ENCODE results near the gene CDIPT. TPM values are rescaled to one million over a fixed set of nuclear protein-coding genes. Genes with fewer than 3 reads are reported as not detected.

The CDIPT gene
- polyA plus RNA-seq, 1 donor from 2014 or later = 73.8 TPM

GRCh38 chr16:29816694-29817441 is 46.2 kb downstream of the CDIPT start:
- H3K27ac Mint-ChIP-seq = peak overlapping the region; percentile 89 to 99 (median 95)
- H3K4me1 Mint-ChIP-seq = peaks cover 35 to 42% (median 40%) of the 10 kb centered on the region in 3 donors
- peaks cover 2% of the 10 kb centered on the region for H3K27me3 Mint-ChIP-seq
- H3K9me3 Mint-ChIP-seq = no peaks in the 10 kb centered on the region
- peaks cover 5% of the 10 kb centered on the region for H3K36me3 Mint-ChIP-seq
- H3K4me3 Mint-ChIP-seq = peak overlapping the region; percentile 89 to 99 (median 98)

- H3K36me3 Mint-ChIP-seq = peaks cover 5% of the 10 kb centered on the region
- peaks cover 36 to 48% (median 37%) of the 10 kb centered on the region in 3 donors for H3K4me1 Mint-ChIP-seq
- H3K27ac Mint-ChIP-seq = peak within 1 kb of the TSS; percentile 89 to 99 (median 95)
- peaks cover 2% of the 10 kb centered on the region for H3K27me3 Mint-ChIP-seq
- no peaks in the 10 kb centered on the region for H3K9me3 Mint-ChIP-seq
- peak within 1 kb of the TSS; percentile 89 to 99 (median 98) for H3K4me3 Mint-ChIP-seq
Measured at GRCh38 chr16:29815793-29816693, 47.0 kb downstream of the CDIPT start, which contains the start of gene PAGR1. Gene PAGR1, plus strand, starts transcription at chr16:29816152. Its CDS starts 374 bp downstream, at chr16:29816526.

GRCh38 chr16:29815032-29815721 is 47.8 kb downstream of the CDIPT start:
- Mint-ChIP-seq H3K27ac (peak overlapping the region; percentile 85 to 99 (median 95)), H3K27me3 (peaks cover 3% of the 10 kb centered on the region), H3K36me3 (peaks cover 5% of the 10 kb centered on the region), H3K4me1 (peaks cover 31 to 52% (median 41%) of the 10 kb centered on the region in 3 donors), H3K4me3 (peak overlapping the region; percentile 89 to 99 (median 98)), H3K9me3 (no peaks in the 10 kb centered on the region)

- Mint-ChIP-seq H3K36me3 (peaks cover 5% of the 10 kb centered on the region), H3K4me1 (peaks cover 25 to 49% (median 39%) of the 10 kb centered on the region in 3 donors), H3K27ac (peak overlapping the region in 1 of 3 donors; percentile 85), H3K27me3 (peaks cover 3% of the 10 kb centered on the region), H3K4me3 (peak overlapping the region; percentile 86 to 99 (median 94)), H3K9me3 (no peaks in the 10 kb centered on the region)
Measured at GRCh38 chr16:29814592-29814991, 48.4 kb downstream of the CDIPT start.

GRCh38 chr16:29813644-29814562 is 49.1 kb downstream of the CDIPT start:
- H3K27ac Mint-ChIP-seq = peak overlapping the region in 1 of 3 donors; percentile 85
- H3K4me3 Mint-ChIP-seq = peak overlapping the region in 3 of 4 donors; percentile 67 to 80 (median 75)
- no peaks in the 10 kb centered on the region for H3K9me3 Mint-ChIP-seq
- peaks cover 3% of the 10 kb centered on the region for H3K27me3 Mint-ChIP-seq
- H3K4me1 Mint-ChIP-seq = peaks cover 19 to 45% (median 34%) of the 10 kb centered on the region in 3 donors
- peaks cover 5% of the 10 kb centered on the region for H3K36me3 Mint-ChIP-seq

- H3K36me3 Mint-ChIP-seq = peaks cover 3% of the 10 kb centered on the region
- H3K4me3 Mint-ChIP-seq = peak overlapping the region; percentile 54 to 81 (median 68)
- H3K9me3 Mint-ChIP-seq = no peaks in the 10 kb centered on the region
- H3K4me1 Mint-ChIP-seq = peaks cover 20 to 40% (median 32%) of the 10 kb centered on the region in 3 donors
- H3K27me3 Mint-ChIP-seq = peaks cover 3% of the 10 kb centered on the region
- peak overlapping the region; percentile 23 to 85 (median 74) for H3K27ac Mint-ChIP-seq
Measured at GRCh38 chr16:29812754-29813643, 50.0 kb downstream of the CDIPT start.

GRCh38 chr16:29811896-29812665 is 50.9 kb downstream of the CDIPT start, which contains the start of gene PRRT2:
Gene PRRT2, plus strand, starts transcription at chr16:29812193. Its CDS starts 862 bp downstream, at chr16:29813055.
- Mint-ChIP-seq H3K9me3 (no peaks in the 10 kb centered on the region), H3K4me1 (peaks cover 17 to 41% (median 31%) of the 10 kb centered on the region in 3 donors), H3K27me3 (peaks cover 3% of the 10 kb centered on the region), H3K4me3 (peak within 1 kb of the TSS; percentile 78 to 94 (median 84)), H3K36me3 (peaks cover 4% of the 10 kb centered on the region), H3K27ac (peak within 1 kb of the TSS; percentile 71 to 93 (median 92))

GRCh38 chr16:29811170-29811895 is 51.7 kb downstream of the CDIPT start:
- Mint-ChIP-seq H3K27me3 (peaks cover 3% of the 10 kb centered on the region), H3K27ac (peak overlapping the region; percentile 71 to 93 (median 92)), H3K36me3 (peaks cover 4% of the 10 kb centered on the region), H3K4me1 (peaks cover 14 to 37% (median 30%) of the 10 kb centered on the region in 3 donors), H3K9me3 (no peaks in the 10 kb centered on the region), H3K4me3 (peak overlapping the region; percentile 78 to 94 (median 84))

GRCh38 chr16:29810699-29811169 is 52.3 kb downstream of the CDIPT start:
- Mint-ChIP-seq H3K9me3 (no peaks in the 10 kb centered on the region), H3K36me3 (peaks cover 4% of the 10 kb centered on the region), H3K27me3 (peaks cover 2% of the 10 kb centered on the region), H3K27ac (peak overlapping the region in 2 of 3 donors; percentile 92 to 93), H3K4me1 (peaks cover 11 to 35% (median 27%) of the 10 kb centered on the region in 3 donors), H3K4me3 (peak overlapping the region; percentile 78 to 94 (median 84))

GRCh38 chr16:29809850-29810698 is 53.0 kb downstream of the CDIPT start:
- Mint-ChIP-seq H3K27ac (peak overlapping the region in 2 of 3 donors; percentile 92 to 93), H3K27me3 (peaks cover 1% of the 10 kb centered on the region), H3K4me3 (peak overlapping the region in 3 of 4 donors; percentile 80 to 88 (median 85)), H3K36me3 (peaks cover 5% of the 10 kb centered on the region), H3K4me1 (peaks cover 13 to 32% (median 24%) of the 10 kb centered on the region in 3 donors), H3K9me3 (no peaks in the 10 kb centered on the region)
